Dermis microvascular lymphatic vessel endothelial cell (primary cell): ENCODE measurements around the gene KHDC3L. TPM values are rescaled to one million over a fixed set of nuclear protein-coding genes. Genes with fewer than 3 reads are reported as not detected.

ENCODE experiments used
- DNase-seq, 2 donors: peaks; one replicate each; pipeline versions ENCODE4 v3.0.0 to v3.0.0-alpha.2; 2010; ENCODE audit warnings: low read depth in 2 of 2
- total RNA-seq: library from RNA; depleted of rRNA; stranded (reverse); fragments of >200 nt; gene quantifications from 2 replicates; pipeline ENCODE4 v1.2.1, GENCODE V29; 2014

The KHDC3L gene
- not detected in 2 replicates for total RNA-seq

- no peak for DNase-seq
These were observed at the start of gene KHDC3L for GRCh38 chr6:73362358-73362757. Gene KHDC3L, plus strand, starts transcription at chr6:73362658. Its CDS starts 72 bp downstream, at chr6:73362730.

- no peak for DNase-seq
These were observed 47.6 kb upstream of the KHDC3L start for GRCh38 chr6:73314577-73315492.

- no peak for DNase-seq
These were observed 39.1 kb upstream of the KHDC3L start for GRCh38 chr6:73323323-73323722.

GRCh38 chr6:73325656-73326055, 36.8 kb upstream of the KHDC3L start:
- DNase-seq: no peak

GRCh38 chr6:73328790-73329189, 33.7 kb upstream of the KHDC3L start:
- DNase-seq: no peak

GRCh38 chr6:73329201-73329600, 33.3 kb upstream of the KHDC3L start:
- no peak for DNase-seq

GRCh38 chr6:73339340-73339739, 23.1 kb upstream of the KHDC3L start:
- DNase-seq: no peak

GRCh38 chr6:73340048-73340447, 22.4 kb upstream of the KHDC3L start:
- DNase-seq: no peak

GRCh38 chr6:73341335-73341734, 21.1 kb upstream of the KHDC3L start:
- no peak for DNase-seq

GRCh38 chr6:73342174-73342573, 20.3 kb upstream of the KHDC3L start:
- no peak for DNase-seq

GRCh38 chr6:73343164-73343563, 19.3 kb upstream of the KHDC3L start:
- DNase-seq: no peak

- DNase-seq: no peak
These were observed 13.8 kb upstream of the KHDC3L start for GRCh38 chr6:73348550-73349204.

- DNase-seq: no peak
These were observed 13.1 kb upstream of the KHDC3L start for GRCh38 chr6:73349311-73349710.

- DNase-seq: no peak
These were observed 8.5 kb upstream of the KHDC3L start, which contains the start of gene DPPA5 for GRCh38 chr6:73353636-73354593. Gene DPPA5, minus strand, starts transcription at chr6:73354276. Its CDS starts 51 bp downstream, at chr6:73354225.

- DNase-seq: no peak
These were observed 545 bp downstream of the KHDC3L start for GRCh38 chr6:73362869-73363536.

- DNase-seq: no peak
These were observed 1.0 kb downstream of the KHDC3L start for GRCh38 chr6:73363537-73363875.

GRCh38 chr6:73364121-73364520, 1.7 kb downstream of the KHDC3L start:
- no peak for DNase-seq

- DNase-seq: no peak
These were observed 2.1 kb downstream of the KHDC3L start for GRCh38 chr6:73364549-73364948.

- no peak for DNase-seq
These were observed 5.4 kb downstream of the KHDC3L start for GRCh38 chr6:73367761-73368355.

- DNase-seq: no peak
These were observed 6.2 kb downstream of the KHDC3L start for GRCh38 chr6:73368675-73369074.

- no peak for DNase-seq
These were observed 6.7 kb downstream of the KHDC3L start for GRCh38 chr6:73369157-73369556.
